GM18909 (cell line): ENCODE measurements around the gene PEX11B.

Experiments
- ATAC-seq: cut with Tn5 transposase; IDR thresholded peaks from one replicate; pipeline ENCODE4 v1.9.1; 2021; ENCODE audit warnings: mild to moderate bottlenecking; ENCODE audit not compliant: unreplicated experiment, poor library complexity

PEX11B gene

DNA sequence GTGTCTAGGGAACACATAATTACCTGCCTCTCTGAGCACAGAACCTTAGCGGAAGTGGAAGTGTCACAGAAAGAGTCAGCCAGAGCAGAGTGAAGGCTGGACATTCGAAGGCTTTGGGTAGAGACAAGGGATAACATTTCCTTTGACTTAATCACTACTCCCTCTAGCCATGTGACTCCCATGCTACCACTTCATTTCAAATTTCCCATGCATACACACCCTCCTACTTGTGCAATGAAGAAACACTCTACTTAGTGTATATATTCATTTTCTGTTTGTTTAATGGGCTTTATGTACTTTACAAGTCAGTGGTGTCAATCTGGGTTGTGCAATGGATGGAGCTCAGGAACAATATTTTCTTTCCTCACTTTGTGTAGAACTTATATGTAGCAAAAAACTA, 39.8 kb downstream of the PEX11B start:
- ATAC-seq, result no peak

DNA sequence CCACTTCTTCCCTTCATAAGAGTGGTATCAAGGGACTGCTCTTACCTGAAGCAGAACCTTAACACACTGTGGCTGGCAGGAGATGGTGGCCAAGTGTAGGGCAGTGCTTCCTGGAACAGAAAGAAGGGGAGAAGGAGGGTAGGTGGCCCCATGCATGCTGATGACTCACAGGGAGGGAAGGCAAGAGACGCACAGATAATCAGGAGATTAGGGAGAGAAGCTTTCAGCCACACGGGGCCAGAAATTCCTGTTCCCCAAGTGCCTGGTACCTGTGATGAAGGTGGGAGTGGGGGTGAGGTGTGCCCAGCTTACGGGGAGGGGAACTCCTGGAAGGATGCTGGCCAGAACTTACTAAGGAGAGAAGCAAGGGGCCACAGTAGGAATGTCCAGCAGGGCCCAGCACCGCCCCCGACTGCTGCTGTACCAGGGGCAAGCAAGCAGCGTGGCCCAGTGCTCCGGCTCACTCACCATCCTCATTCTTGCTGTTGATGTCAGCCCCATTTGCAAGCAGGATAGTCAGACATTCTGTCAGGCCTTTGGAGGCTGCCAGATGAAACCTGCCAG, 40.5 kb downstream of the PEX11B start:
- ATAC-seq, result no peak

- ATAC-seq, result no peak
Measured at GRCh38 chr1:145874646-145875045, 43.9 kb downstream of the PEX11B start.

DNA sequence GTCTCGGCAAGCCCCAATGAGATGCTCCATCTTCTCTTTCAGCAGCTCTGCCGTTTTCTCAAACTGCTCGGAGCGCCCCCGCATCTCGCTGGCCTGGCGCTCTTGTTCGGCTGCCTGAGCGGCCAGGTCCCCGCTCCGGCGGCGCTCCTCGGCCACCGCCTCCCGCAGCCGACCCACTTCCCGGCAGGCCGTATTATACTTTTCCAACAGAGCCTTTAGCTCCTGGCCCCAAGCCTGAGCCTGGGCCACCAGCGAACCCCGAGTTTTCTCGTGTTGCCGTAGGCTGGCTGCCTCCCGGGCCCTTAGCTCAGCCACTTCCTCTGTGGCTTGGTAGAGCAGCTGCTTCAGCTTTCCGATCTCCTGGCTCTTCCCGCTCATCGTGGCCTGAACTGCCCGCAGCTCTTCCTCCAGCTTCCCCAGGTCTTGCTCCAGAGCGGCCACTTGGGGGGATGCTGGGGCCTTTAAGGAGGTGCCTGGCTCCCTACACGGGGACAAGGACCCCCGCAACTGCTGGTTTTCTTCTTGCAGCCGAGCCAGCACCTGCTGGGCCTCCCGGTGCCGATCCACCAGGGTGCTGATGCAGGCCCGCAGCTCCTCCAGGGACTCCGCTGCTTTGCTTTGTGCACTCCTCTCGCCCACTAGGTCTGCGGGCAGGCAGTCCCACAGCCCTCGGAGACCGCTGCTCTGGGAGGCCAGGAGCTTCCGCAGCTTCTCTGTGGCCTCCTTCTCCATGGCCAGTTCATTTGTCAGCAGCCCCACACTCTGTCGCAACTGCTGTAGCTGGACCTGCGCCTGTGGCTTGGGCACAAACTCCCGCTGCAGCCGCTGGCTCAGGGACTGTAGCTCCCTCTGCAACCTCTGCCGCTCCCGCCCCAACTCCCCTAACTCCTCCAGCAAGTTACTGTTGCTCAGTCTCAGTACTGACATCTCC, 46.3 kb downstream of the PEX11B start:
- ATAC-seq, result no peak

- ATAC-seq, result no peak
Measured at GRCh38 chr1:145868232-145868631, 50.3 kb downstream of the PEX11B start.

DNA sequence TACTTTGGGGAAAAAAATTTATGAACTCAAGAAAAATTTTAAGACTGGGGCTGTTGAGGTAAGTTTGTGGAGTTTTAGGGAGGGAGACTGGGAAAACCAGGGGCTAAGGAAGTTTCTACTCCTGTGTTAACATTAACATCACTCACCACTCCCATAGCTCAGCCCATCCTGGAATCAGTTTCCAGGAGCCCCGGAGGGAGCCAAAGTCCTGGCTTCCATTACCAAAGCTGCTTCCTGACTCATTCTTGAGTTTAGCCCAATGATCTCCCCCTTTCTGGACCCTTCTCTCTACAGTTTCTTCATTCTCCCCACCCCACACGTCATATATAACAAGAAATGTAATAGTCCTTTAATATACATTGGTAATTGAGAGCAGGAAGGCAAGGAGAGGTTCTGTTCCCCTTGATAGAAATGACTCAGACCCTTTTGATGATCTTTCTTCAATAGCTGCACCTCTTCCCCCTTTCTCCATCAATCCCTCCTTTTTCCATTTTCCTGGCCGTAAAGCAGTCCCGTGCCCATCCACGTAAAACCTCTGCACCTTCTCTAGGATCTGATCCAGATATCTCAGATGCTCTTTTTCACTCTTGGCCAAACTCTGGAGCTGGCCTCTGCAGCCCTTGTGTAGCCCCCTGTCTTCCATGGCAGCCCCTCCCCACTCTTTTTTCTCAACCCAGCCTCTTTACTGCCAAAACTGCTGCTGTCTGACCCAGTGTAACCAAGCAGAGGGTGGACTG, 55.1 kb downstream of the PEX11B start:
- no peak for ATAC-seq
